SW480 (cell line): Measurements from ENCODE around the gene HHAT.

Experiments
- DNase-seq: peaks from one replicate; pipeline ENCODE4 v3.0.0-alpha.2; 2016; ENCODE audit warnings: low spot score

The HHAT gene

GRCh38 chr1:210600421-210601159, 271.9 kb downstream of the HHAT start:
- no peak for DNase-seq

GRCh38 chr1:210603123-210603522, 274.4 kb downstream of the HHAT start:
- no peak for DNase-seq

- no peak for DNase-seq
Observed at GRCh38 chr1:210605099-210605498, 276.4 kb downstream of the HHAT start.

DNA sequence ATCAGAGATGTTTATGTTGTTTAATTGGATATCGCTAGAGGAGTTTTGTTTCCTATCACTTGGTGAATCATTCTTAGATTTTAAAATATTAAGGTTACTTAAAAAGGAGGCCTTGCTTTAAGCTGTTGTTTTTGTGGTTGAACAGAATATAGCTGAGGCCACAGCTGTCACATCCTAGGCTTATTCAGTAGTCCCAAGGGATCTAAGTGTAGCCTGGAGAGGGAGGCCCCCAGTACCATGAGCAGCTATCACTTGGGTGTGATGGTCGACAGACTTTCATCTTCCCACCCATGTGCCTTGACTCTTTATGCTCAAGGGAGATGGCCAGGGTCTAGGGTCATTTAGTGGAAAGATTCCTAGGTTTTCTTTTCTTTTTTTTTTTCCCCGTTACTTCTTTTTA, 278.7 kb downstream of the HHAT start:
- DNase-seq: no peak

GRCh38 chr1:210608767-210609166, 280.1 kb downstream of the HHAT start:
- DNase-seq: no peak

DNA sequence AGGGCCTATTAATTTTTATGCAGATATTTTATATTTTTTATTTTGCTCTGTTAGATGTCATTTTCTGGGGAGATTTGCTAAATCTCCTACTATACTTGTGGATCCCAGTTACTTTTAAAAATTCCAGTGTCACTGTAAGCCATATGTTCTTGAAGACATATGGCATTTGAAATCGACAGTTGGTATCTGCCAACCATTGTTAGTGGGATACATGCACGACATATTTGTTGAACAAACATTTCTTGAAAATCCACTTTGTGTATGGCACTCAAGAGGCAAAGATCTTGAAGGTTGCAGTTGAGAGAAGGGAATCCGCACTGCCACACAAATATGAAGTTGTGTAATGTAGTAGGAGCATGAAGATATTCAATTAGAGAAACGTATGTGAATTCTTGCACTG, 287.7 kb downstream of the HHAT start:
- no peak for DNase-seq

- no peak for DNase-seq
Observed at GRCh38 chr1:210617293-210617692, 288.6 kb downstream of the HHAT start.

- DNase-seq: no peak
Observed at GRCh38 chr1:210618369-210618768, 289.7 kb downstream of the HHAT start.

GRCh38 chr1:210620867-210621488, 292.3 kb downstream of the HHAT start:
- no peak for DNase-seq

GRCh38 chr1:210621712-210622111, 293.0 kb downstream of the HHAT start:
- no peak for DNase-seq

DNA sequence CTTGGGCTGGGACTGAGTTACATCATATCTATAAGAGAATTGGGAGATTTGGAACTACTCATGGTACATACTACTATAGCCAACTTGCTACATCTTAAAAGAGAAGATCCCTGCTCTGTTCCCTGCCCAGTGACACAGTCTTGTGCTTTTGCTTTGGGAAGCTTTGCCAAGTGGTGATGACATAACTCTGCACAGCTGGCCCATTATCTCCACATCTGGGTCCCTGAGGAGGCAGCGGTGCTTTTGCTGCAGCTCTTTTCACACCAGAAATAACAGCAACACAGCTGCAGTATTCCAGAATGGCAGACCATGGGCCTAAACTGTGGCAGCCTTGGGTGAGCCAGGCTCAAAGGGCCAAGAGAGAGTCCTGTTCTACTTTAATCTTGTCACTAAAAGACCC, 296.0 kb downstream of the HHAT start:
- DNase-seq: no peak

GRCh38 chr1:210625715-210626114, 297.0 kb downstream of the HHAT start:
- no peak for DNase-seq

- no peak for DNase-seq
Observed at GRCh38 chr1:210626341-210626740, 297.6 kb downstream of the HHAT start.

GRCh38 chr1:210627755-210628154, 299.1 kb downstream of the HHAT start:
- no peak for DNase-seq

DNA sequence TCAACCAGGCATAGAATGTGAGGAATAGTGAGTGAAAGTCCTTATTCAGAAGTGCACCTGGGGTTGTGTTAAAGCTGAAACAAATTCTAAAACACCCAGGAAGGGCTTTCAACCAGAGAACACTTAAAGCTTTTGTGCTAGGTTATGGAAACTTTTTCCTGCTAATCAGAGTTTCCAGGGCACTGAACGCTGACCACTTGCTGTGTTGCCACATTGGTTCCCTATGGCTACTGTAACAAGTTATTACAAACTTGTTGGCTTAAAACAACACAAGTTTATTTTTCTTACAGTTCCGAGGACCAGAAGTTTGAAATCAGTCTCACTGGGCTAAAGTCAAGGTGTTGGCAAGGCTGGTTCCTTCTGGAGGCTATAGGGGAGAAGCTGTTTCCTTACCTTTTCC, 300.6 kb downstream of the HHAT start:
- no peak for DNase-seq

- no peak for DNase-seq
Observed at GRCh38 chr1:210631399-210631798, 302.7 kb downstream of the HHAT start.

DNA sequence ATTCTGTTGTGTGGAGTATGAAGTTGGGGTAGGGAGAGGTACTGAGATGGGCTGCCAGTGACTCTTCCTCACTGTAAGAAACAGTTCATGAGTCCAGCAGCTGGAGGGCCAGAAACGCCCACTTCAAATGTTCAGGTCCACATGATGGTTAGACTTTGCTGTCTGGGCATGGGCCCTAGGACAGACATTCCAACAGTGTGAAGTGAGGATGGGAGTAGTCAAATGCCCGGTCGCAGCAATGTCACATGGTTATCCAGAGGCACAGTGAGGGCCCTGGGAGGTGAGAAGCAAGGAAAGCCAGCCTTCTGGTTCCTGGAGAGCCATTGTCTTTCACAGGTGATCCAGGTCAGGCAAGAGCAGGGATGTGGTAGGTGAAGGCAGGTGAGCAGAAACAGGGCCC, 304.4 kb downstream of the HHAT start:
- DNase-seq: no peak

DNA sequence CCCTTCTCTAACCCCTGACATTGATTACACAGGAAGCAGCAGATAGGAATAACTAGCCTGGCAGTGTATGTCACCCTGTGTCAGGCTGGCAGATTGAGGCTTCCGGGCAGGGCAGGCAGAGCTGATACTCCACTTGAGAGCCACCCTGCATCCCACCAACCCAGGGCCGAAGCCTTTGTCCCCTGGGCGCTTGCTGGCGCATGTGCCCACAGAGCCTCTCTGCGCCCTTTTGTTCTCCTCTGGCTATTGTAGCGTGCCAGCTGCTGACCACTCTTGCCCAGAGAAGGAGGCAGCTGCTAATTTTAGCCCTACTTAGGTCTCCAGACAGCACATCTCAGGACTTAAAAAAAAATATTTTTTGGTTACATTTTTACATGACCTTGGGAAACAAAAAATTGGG, 304.9 kb downstream of the HHAT start:
- DNase-seq: no peak

- no peak for DNase-seq
Observed at GRCh38 chr1:210635108-210635507, 306.4 kb downstream of the HHAT start.

DNA sequence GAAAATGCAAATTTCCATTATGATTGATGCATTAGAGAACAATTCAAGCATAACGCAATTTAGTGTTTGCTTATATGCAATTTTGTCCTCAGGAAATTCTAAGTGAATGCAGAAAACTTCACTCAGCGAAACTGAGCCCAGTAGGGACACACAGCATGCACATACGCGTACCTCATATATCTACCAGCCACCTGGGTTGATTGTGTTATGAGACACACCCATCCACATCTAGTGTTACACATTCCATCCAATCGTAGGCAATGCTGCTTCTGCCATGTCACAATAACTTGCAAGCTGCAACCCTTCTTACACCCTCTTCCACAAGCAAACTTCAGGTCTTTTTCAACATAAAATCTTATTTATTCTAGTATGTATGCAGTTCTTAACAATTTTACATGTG, 312.9 kb downstream of the HHAT start:
- no peak for DNase-seq

DNA sequence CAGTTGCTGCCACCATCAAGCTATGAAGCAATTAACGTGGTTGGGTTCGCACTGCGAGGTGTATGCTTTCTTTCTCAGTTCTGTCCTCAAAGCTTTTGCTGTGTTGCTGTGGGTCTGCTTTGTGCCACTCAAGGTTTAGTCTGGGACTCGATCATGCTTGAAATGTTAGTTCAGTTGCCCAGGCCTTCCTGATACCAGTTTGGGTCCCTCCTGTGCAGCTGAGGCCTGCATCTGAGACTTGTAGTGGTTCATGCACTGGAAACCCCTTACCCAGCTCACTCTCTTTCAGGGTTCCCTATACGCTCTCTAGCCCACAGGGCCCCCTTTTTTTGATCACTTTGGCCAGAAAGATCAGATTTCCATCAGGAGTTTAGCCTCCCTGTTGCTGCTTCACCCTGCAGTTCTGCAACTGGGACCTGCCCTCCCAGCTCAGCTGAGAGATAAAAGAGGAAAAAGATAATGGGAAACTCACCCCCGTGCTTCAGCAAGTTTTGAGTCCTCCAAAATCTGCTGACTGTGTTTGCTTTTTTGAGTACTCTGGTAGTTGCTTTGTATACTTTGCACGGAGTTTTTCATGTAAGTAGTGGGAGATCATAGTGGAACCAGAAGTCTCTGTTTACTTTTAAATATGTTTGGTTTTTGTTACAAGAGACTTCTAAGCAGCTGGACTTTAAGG, 317.0 kb downstream of the HHAT start:
- DNase-seq: no peak

- no peak for DNase-seq
Observed at GRCh38 chr1:210646258-210646616, 317.5 kb downstream of the HHAT start.
